Measurements from ENCODE around the gene RALGAPB.

RALGAPB gene

DNA sequence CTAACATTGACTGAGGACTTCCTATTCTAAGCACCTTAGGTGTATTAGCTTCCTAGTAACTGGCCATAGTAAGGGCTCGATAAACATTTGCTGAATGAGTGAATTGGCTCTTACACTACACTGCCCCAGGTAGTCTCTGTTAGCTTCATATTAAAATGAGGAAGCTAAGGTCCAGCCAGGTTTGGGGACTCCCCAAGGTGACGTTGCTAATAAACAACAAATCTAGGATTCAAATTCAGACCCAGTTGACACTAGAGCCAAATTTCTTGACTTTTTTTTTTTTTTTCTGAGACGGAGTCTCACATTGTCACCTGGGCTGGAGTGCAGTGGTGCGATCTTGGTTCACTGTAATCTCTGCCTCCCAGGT lies 145.2 kb downstream of the RALGAPB start:
- no peak for DNase-seq

DNA sequence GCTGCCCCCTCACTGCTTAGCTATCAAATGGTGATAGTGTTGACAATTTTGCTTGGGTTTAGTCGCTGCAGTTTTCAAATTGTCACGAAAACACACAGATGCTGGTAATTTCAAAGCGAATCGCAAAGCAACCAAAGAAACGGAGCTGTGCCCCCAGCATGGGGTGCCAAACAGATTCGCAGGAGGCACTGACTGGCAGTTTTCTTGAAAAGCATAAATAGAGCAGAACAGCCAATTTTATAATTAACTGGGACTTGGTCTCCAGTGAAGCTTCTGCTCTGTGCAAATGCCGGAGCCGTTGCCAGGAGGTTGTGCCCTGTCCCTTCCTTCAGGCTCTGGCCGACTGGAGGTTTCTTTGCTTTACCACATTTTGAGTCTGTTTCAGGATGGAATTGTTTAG lies 147.8 kb downstream of the RALGAPB start:
- DNase-seq: no peak

GRCh38 chr20:38623061-38623460 lies 150.4 kb downstream of the RALGAPB start:
- no peak for DNase-seq

GRCh38 chr20:38624084-38624483 lies 151.4 kb downstream of the RALGAPB start:
- no peak for DNase-seq

GRCh38 chr20:38625896-38626295 lies 153.3 kb downstream of the RALGAPB start:
- no peak for DNase-seq

- no peak for DNase-seq
Observed at GRCh38 chr20:38626921-38627659, 154.4 kb downstream of the RALGAPB start.

Measured in DMS 273 treated with DMSO at 0.1 percent for 48 hours (cell line).